DOHH2 (cell line): ENCODE data around the gene CPNE5.

ENCODE experiments used
- H3F3A ChIP-seq: fragments of 200-600 bp; sonication (generic), shearing (Covaris generic); 2 replicates; pipeline ENCODE4 v1.6.0; 2016; ENCODE audit warnings: antibody characterized with exemption, mild to moderate bottlenecking; ENCODE audit not compliant: control insufficient read depth, insufficient read depth
- H3K27ac ChIP-seq: fragments of 200-600 bp; sonication (generic); 2 replicates; pipeline ENCODE4 v1.5.1; 2014; ENCODE audit warnings: low read depth, mild to moderate bottlenecking, low read length, moderate library complexity
- H3K27me3 ChIP-seq: fragments of 200-600 bp; sonication (generic); 2 replicates; pipeline ENCODE4 v1.6.1; 2014; ENCODE audit warnings: mild to moderate bottlenecking, low read length, mixed read lengths; ENCODE audit not compliant: control insufficient read depth
- H3K36me3 ChIP-seq: fragments of 200-600 bp; sonication (generic); 2 replicates; pipeline ENCODE4 v1.6.1; 2014; ENCODE audit warnings: mild to moderate bottlenecking, low read length, moderate library complexity, mixed read lengths; ENCODE audit not compliant: control insufficient read depth
- H3K4me1 ChIP-seq: fragments of 200-600 bp; sonication (generic); 2 replicates; pipeline ENCODE4 v1.6.1; 2014; ENCODE audit warnings: mild to moderate bottlenecking, low read length, mixed read lengths; ENCODE audit not compliant: control insufficient read depth
- H3K4me2 ChIP-seq: fragments of 200-600 bp; sonication (generic); 2 replicates; pipeline ENCODE4 v1.6.0; 2014; ENCODE audit warnings: mild to moderate bottlenecking, low read length, moderate library complexity
- H3K4me3 ChIP-seq: fragments of 200-600 bp; sonication (generic); 2 replicates; pipeline ENCODE4 v1.5.1; 2014; ENCODE audit warnings: mild to moderate bottlenecking, low read length, mixed read lengths
- H3K79me2 ChIP-seq: fragments of 200-600 bp; sonication (generic); 2 replicates; pipeline ENCODE4 v1.6.1; 2014; ENCODE audit warnings: mild to moderate bottlenecking, low read length, mixed read lengths; ENCODE audit not compliant: control insufficient read depth
- H3K9me2 ChIP-seq: fragments of 200-600 bp; sonication (generic); replicated peaks from 2 replicates; pipeline ENCODE4 v1.6.1; 2014; ENCODE audit warnings: mild to moderate bottlenecking, low read length, mixed read lengths; ENCODE audit not compliant: control insufficient read depth
- H3K9me3 ChIP-seq: fragments of 200-600 bp; sonication (generic); 2 replicates; pipeline ENCODE4 v1.6.1; 2014; ENCODE audit warnings: antibody characterized with exemption, low read length, mixed read lengths; ENCODE audit not compliant: control insufficient read depth, insufficient read depth
- H4K20me1 ChIP-seq: fragments of 200-600 bp; sonication (generic); 2 replicates; pipeline ENCODE4 v1.6.0; 2014; ENCODE audit warnings: low read depth, mild to moderate bottlenecking, antibody characterized with exemption, low read length, moderate library complexity; ENCODE audit not compliant: control insufficient read depth, insufficient read depth
- CTCF ChIP-seq: fragments of 200-600 bp; sonication (generic); IDR thresholded peaks from one replicate; pipeline ENCODE4 v1.5.1; 2014; ENCODE audit warnings: antibody characterized with exemption, mild to moderate bottlenecking, low read depth, low read length; ENCODE audit not compliant: poor library complexity, severe bottlenecking
- EZH2phosphoT487 ChIP-seq: fragments of 200-600 bp; sonication (generic); IDR thresholded peaks from 2 replicates; pipeline ENCODE4 v1.6.1; 2017; ENCODE audit warnings: borderline replicate concordance, mild to moderate bottlenecking, antibody characterized with exemption, low read length, moderate library complexity, mixed read lengths

The CPNE5 gene

GRCh38 chr6:36718560-36718959 lies 120.7 kb downstream of the CPNE5 start:
- Histone ChIP-seq H4K20me1 (no peaks in the 10 kb centered on the region), H3K27me3 (0 out of 2 replicates have a peak, but pooled peaks cover 2% of the 10 kb centered on the region), H3K27ac (no peak overlapping the region), H3K9me2 (no peaks in the 10 kb centered on the region), H3K79me2 (no peaks in the 10 kb centered on the region), H3F3A (no peaks in the 10 kb centered on the region), H3K4me3 (no peak overlapping the region), H3K4me2 (no peak overlapping the region), H3K9me3 (no peaks in the 10 kb centered on the region), H3K4me1 (peaks cover 19% of the 10 kb centered on the region), H3K36me3 (no peaks in the 10 kb centered on the region)
- TF ChIP-seq CTCF = no peak
- TF ChIP-seq EZH2phosphoT487 = no peak

GRCh38 chr6:36717871-36718540 lies 121.2 kb downstream of the CPNE5 start:
- H3K27me3 ChIP-seq = 0 out of 2 replicates have a peak, but pooled peaks cover 4% of the 10 kb centered on the region
- TF ChIP-seq CTCF = no peak
- TF ChIP-seq EZH2phosphoT487 = no peak
- no peaks in the 10 kb centered on the region for H4K20me1 ChIP-seq
- no peaks in the 10 kb centered on the region for H3K79me2 ChIP-seq
- H3K4me3 ChIP-seq = no peak overlapping the region
- H3K27ac ChIP-seq = no peak overlapping the region
- peaks cover 19% of the 10 kb centered on the region for H3K4me1 ChIP-seq
- H3K9me3 ChIP-seq = no peaks in the 10 kb centered on the region
- H3K36me3 ChIP-seq = no peaks in the 10 kb centered on the region
- H3K9me2 ChIP-seq = no peaks in the 10 kb centered on the region
- no peak overlapping the region for H3K4me2 ChIP-seq
- no peaks in the 10 kb centered on the region for H3F3A ChIP-seq

- no peak for TF ChIP-seq CTCF
- TF ChIP-seq EZH2phosphoT487 = no peak
- H3K9me3 ChIP-seq = no peaks in the 10 kb centered on the region
- no peak overlapping the region for H3K4me2 ChIP-seq
- no peaks in the 10 kb centered on the region for H4K20me1 ChIP-seq
- H3K27ac ChIP-seq = no peak overlapping the region
- H3K9me2 ChIP-seq = no peaks in the 10 kb centered on the region
- no peak overlapping the region for H3K4me3 ChIP-seq
- 0 out of 2 replicates have a peak, but pooled peaks cover 4% of the 10 kb centered on the region for H3K27me3 ChIP-seq
- no peaks in the 10 kb centered on the region for H3K79me2 ChIP-seq
- peaks cover 19% of the 10 kb centered on the region for H3K4me1 ChIP-seq
- H3K36me3 ChIP-seq = no peaks in the 10 kb centered on the region
- H3F3A ChIP-seq = no peaks in the 10 kb centered on the region
Observed at GRCh38 chr6:36717231-36717825, 121.9 kb downstream of the CPNE5 start.
